ENCODE measurements around the gene STRADB.

DNA sequence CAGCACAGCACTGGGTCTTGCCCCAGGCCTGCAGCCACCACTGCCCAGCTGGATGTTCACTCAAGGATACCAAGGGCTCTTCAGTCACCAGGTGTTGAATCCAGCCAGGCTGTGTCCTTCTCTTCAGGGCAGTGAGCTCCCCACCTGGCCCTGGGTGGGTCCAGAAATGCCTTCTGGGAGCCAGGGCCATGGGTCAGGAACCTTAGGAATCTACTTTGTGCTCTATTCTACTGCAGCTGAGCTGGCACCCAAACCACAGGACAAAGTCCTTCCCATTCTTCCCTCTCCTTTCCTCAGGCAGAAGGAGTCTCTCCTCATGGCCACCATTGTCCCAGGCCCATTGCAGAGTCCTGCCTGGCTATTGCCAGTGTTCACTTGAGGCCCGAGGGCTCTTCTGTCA, 13.0 kb downstream of the STRADB start:
- no peak for TF ChIP-seq YY1 (tag by site-specific recombination; IDR thresholded peaks at IDR 0.05)
- TF ChIP-seq, protein P1, sequence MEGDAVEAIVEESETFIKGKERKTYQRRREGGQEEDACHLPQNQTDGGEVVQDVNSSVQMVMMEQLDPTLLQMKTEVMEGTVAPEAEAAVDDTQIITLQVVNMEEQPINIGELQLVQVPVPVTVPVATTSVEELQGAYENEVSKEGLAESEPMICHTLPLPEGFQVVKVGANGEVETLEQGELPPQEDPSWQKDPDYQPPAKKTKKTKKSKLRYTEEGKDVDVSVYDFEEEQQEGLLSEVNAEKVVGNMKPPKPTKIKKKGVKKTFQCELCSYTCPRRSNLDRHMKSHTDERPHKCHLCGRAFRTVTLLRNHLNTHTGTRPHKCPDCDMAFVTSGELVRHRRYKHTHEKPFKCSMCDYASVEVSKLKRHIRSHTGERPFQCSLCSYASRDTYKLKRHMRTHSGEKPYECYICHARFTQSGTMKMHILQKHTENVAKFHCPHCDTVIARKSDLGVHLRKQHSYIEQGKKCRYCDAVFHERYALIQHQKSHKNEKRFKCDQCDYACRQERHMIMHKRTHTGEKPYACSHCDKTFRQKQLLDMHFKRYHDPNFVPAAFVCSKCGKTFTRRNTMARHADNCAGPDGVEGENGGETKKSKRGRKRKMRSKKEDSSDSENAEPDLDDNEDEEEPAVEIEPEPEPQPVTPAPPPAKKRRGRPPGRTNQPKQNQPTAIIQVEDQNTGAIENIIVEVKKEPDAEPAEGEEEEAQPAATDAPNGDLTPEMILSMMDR (tag by site-specific recombination; IDR thresholded peaks at IDR 0.05) = no peak
- TF ChIP-seq, protein P2, sequence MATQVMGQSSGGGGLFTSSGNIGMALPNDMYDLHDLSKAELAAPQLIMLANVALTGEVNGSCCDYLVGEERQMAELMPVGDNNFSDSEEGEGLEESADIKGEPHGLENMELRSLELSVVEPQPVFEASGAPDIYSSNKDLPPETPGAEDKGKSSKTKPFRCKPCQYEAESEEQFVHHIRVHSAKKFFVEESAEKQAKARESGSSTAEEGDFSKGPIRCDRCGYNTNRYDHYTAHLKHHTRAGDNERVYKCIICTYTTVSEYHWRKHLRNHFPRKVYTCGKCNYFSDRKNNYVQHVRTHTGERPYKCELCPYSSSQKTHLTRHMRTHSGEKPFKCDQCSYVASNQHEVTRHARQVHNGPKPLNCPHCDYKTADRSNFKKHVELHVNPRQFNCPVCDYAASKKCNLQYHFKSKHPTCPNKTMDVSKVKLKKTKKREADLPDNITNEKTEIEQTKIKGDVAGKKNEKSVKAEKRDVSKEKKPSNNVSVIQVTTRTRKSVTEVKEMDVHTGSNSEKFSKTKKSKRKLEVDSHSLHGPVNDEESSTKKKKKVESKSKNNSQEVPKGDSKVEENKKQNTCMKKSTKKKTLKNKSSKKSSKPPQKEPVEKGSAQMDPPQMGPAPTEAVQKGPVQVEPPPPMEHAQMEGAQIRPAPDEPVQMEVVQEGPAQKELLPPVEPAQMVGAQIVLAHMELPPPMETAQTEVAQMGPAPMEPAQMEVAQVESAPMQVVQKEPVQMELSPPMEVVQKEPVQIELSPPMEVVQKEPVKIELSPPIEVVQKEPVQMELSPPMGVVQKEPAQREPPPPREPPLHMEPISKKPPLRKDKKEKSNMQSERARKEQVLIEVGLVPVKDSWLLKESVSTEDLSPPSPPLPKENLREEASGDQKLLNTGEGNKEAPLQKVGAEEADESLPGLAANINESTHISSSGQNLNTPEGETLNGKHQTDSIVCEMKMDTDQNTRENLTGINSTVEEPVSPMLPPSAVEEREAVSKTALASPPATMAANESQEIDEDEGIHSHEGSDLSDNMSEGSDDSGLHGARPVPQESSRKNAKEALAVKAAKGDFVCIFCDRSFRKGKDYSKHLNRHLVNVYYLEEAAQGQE (tag by site-specific recombination; IDR thresholded peaks at IDR 0.05) = no peak
- no peak for TF ChIP-seq ZBTB20 (tag by site-specific recombination; IDR thresholded peaks at IDR 0.05)
- TF ChIP-seq ZNF660 (tag by site-specific recombination; IDR thresholded peaks at IDR 0.05) = no peak
- TF ChIP-seq, protein P3, sequence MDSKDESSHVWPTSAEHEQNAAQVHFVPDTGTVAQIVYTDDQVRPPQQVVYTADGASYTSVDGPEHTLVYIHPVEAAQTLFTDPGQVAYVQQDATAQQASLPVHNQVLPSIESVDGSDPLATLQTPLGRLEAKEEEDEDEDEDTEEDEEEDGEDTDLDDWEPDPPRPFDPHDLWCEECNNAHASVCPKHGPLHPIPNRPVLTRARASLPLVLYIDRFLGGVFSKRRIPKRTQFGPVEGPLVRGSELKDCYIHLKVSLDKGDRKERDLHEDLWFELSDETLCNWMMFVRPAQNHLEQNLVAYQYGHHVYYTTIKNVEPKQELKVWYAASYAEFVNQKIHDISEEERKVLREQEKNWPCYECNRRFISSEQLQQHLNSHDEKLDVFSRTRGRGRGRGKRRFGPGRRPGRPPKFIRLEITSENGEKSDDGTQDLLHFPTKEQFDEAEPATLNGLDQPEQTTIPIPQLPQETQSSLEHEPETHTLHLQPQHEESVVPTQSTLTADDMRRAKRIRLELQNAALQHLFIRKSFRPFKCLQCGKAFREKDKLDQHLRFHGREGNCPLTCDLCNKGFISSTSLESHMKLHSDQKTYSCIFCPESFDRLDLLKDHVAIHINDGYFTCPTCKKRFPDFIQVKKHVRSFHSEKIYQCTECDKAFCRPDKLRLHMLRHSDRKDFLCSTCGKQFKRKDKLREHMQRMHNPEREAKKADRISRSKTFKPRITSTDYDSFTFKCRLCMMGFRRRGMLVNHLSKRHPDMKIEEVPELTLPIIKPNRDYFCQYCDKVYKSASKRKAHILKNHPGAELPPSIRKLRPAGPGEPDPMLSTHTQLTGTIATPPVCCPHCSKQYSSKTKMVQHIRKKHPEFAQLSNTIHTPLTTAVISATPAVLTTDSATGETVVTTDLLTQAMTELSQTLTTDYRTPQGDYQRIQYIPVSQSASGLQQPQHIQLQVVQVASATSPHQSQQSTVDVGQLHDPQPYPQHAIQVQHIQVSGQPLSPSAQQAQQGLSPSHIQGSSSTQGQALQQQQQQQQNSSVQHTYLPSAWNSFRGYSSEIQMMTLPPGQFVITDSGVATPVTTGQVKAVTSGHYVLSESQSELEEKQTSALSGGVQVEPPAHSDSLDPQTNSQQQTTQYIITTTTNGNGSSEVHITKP (tag by site-specific recombination; IDR thresholded peaks at IDR 0.05) = no peak
- no peak for TF ChIP-seq FEZF1 (tag by site-specific recombination; IDR thresholded peaks at IDR 0.05)
- TF ChIP-seq SALL2 (tag by site-specific recombination; IDR thresholded peaks at IDR 0.05; ENCODE audit: borderline replicate concordance) = no peak
- TF ChIP-seq TCF7L2 (IDR thresholded peaks at IDR 0.05; ENCODE audit: borderline replicate concordance, low read depth, low read length) = no peak
- TF ChIP-seq, protein P4, sequence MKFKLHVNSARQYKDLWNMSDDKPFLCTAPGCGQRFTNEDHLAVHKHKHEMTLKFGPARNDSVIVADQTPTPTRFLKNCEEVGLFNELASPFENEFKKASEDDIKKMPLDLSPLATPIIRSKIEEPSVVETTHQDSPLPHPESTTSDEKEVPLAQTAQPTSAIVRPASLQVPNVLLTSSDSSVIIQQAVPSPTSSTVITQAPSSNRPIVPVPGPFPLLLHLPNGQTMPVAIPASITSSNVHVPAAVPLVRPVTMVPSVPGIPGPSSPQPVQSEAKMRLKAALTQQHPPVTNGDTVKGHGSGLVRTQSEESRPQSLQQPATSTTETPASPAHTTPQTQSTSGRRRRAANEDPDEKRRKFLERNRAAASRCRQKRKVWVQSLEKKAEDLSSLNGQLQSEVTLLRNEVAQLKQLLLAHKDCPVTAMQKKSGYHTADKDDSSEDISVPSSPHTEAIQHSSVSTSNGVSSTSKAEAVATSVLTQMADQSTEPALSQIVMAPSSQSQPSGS (tag by site-specific recombination; IDR thresholded peaks at IDR 0.05; ENCODE audit: low read depth) = no peak
